Islet precursor cell (in vitro differentiated cells): Measurements from ENCODE around the gene ACACA.

ENCODE experiments used
- DNase-seq: peaks from one replicate; pipeline ENCODE4 v3.0.0-alpha.2; 2018

ACACA gene

GRCh38 chr17:37220607-37220953 is 186.1 kb downstream of the ACACA start:
- DNase-seq, result peak; percentile 66

DNA sequence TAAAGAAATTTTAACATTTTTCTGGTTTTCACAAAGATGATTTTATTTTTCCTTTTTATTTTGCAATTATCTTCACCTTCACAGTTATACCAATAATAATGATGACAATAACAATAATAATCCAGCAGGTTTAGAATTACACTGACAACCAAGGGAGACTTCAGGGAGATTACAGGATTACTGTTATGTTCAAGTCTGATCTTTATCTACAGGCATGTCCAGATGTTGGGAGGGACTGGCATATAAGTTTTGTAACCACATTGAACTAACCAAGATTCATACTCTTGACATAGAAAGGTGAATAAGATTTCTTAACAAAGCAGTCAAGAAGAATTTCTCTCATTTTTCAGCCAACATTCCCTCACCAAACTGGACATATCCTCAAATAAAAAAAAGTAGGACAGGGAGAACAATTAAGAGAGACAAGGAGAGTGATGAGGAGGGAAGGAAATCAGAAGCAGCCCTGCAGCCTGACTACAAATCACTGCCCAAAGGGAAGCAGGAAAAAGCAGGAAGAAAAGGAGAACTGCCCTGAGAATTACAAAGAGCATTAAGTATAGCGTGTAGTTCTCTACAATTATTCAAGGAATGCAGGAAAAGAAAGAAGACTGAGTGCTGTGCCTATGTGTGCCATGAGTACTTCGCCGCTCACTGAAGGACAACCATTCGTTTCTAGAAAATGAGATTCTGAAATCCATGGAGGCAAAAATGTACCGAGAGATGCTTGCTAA is 186.6 kb downstream of the ACACA start:
- no peak for DNase-seq

GRCh38 chr17:37218849-37219248 is 187.8 kb downstream of the ACACA start:
- DNase-seq, result no peak

GRCh38 chr17:37214416-37214815 is 192.2 kb downstream of the ACACA start:
- no peak for DNase-seq

DNA sequence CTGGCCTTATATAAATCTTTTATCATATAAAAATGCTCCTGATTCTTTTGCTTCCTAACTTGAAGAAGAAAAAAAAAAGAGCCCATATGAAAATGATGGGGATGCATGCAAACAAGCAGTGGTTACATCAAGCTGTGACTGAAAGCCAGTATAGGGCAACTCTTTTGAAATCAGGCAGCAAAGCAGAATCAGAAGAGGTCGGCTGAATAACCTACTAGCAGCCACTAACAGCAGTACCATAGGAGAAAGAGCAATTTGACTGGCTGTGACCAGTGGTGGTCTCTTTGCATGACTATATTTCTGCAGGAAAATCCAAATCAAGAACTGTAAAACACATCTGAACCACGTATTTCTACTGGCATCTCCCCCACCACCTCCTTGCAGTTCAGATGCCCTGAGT is 192.7 kb downstream of the ACACA start:
- no peak for DNase-seq

DNA sequence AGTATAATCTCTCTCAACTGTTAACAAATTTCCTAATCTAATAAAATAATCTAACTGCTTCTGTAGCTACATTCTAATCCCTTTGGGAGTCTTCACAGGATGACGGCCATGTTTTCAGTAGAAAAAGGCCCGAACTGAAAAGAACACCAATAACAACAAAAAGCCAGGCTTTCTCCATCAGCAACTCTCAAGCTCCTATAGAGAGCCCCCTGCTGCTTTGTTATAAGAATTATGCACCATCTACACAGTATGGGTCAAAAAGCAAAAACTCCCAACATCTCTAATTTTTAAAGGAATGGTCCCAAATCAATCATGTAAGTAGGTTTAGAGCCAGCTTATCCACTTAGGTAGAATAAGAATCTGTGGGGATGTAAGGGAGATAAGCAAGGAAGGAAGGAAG is 194.5 kb downstream of the ACACA start:
- DNase-seq, result no peak

GRCh38 chr17:37211136-37211535 is 195.5 kb downstream of the ACACA start:
- no peak for DNase-seq

DNA sequence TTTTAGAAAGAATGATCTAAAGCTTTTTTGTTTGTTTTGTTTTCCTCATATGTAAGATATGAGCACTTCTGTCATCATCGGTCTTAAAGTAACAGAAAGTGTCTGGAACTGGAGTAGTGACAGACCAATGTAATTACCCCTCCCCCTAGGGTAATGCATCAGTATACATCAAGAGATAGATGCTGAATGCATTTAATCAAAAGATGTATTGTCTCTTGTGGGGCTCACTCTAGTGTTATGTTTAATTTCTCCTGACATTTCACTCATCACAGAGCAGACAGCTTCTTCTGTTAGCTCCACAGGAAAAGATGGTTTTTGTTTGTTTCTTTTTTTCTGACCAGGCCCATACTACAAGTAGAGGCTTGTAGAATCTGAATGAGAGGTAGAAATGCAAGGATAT is 199.5 kb downstream of the ACACA start:
- no peak for DNase-seq

DNA sequence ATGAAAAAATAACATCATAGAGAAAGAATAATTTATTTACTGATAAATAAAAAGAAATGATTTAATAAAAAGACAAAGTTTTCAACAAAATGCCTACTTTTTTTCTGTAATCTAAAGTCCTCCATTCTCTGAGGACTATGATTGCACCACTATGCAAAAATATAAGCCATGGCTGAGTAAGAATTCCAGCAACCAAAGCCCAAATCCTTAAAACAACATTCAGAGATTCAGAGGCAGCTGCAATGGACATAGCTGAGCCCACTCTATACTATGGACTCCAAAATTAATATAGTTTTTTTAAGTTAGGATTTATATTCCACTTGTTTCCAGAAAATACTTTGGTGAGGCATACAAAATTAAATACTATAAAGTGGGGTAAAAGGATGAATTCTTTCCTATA is 200.3 kb downstream of the ACACA start:
- no peak for DNase-seq

DNA sequence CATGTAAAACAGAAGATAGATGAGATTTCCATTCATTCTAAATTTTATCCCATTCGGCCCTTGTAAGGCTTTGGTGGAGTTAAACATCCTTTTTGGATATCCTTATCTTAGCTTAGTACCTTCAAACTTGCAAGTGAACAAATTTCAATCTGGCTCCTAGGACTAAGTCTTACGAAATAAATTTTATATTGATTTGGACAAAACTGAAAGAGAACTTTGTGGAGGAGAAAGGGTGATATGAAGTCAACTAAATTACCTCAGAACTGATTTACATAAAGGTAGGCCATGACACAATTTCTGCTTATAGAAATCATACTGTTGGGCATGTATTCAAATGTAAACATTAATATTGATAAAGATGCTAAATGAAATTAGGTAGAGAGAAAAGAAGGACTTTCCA is 206.1 kb downstream of the ACACA start:
- no peak for DNase-seq

DNA sequence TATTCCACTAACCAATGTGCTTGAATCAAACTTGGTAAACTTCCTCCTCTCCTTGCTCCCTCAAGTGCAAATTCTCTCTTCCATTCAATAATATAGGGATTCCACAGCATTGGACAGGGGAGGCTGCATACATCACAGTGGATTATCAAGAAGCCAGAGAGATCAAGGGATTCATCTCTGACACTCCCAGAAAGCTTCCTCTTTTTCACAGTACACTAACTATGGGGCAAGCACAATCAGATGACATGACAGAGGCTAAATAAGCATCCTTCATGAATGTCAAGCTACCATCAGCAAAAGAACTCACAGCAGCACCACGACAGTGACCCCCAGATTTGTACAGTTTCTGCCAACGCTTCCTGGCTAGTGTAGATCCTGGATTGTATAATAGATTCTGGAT is 209.3 kb downstream of the ACACA start:
- DNase-seq, result no peak

DNA sequence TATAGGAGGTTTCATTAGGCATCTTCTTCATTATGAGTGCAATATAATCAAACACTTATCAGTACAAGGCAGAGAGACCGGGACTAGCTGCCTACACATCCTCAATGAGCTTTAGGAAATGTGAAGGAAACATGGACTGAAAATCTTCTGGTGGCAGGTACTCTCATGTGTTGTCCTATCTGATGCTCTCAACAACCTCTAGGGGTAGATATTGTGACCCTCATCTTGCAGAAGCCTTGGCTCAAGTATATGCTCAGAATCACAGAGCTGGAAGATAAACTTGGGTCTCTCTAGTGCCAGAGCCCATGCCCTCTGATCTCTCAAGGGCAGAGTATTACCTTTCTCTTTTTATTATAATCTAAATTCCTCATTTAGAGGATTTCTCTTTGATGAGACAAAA is 212.4 kb downstream of the ACACA start:
- DNase-seq, result no peak

DNA sequence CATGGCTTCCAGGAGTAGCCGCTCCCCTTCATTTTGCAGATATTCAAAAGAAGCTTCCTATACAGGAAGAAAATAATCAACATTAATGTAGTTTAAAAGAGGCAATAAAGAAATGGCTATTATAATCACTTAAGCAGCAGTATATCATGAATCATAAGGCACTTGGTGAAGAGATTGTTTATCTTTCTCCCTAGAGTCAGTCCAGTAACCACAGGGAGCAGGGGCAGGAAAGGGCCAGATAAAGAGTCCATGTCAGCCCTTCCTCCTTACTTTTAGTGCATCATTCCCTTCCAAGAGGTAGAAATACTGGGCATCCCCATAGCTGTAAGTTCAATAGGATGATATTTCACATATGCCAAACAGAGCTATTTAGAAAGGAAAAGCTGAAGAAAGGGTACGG is 215.4 kb downstream of the ACACA start:
- no peak for DNase-seq

DNA sequence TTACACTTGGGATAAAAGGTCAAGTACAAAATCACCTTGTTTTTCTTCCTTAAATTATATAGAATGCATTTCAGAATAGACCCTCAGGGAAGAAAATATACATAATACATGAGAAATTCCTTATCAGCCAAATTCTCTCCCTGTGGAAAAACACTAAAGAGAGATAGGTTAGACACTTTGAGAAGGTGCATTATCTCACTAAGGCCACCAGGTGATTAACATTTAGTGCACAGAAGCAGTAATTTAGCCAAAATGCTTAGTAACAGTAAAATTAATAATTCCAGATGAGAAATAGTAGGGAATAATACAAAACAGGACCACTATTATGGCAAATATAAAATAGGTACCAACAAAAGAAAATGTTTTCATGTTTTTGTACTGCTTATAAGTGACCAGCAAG is 216.1 kb downstream of the ACACA start:
- DNase-seq, result no peak

GRCh38 chr17:37188157-37188556 is 218.5 kb downstream of the ACACA start:
- DNase-seq, result no peak

DNA sequence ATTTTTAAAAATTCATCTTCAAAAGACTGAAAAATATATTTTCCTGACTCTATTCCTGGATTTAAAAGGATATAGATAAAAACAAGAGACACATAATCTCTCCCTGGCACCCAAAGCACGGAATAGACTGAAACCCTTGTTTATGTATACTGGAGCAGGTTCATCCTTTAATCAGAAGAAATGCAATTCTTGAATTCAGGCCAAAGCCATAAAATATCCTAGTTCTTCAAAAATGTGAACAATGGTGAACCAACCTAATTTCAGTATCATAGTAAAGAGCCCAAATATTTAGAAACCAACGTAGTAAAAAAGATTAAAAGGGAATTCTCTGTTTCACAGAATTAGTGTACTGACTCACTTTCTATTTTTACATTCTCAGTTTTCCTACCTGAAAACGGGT is 219.4 kb downstream of the ACACA start:
- DNase-seq, result no peak

- DNase-seq, result peak; percentile 65
These were observed 223.7 kb downstream of the ACACA start for GRCh38 chr17:37182786-37183465.

DNA sequence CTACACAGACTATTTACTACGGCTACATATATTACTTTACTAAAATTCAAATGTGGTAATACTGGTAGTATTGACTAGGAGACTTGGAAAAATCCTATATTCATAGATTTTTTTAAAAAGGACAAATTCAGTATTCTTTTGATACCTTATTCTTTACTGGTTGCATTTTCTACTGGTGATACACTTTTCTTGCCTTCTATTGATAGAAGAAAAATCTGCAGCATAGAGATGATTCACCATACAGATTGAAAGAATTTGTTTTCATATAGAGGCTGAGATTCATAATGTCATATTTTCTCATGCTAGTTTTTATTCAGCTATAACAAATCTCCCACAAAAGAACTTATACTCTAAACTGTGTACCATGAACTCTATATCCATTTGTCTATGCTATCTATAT is 226.3 kb downstream of the ACACA start:
- DNase-seq, result no peak

- DNase-seq, result no peak
These were observed 226.7 kb downstream of the ACACA start for GRCh38 chr17:37179893-37180292.

DNA sequence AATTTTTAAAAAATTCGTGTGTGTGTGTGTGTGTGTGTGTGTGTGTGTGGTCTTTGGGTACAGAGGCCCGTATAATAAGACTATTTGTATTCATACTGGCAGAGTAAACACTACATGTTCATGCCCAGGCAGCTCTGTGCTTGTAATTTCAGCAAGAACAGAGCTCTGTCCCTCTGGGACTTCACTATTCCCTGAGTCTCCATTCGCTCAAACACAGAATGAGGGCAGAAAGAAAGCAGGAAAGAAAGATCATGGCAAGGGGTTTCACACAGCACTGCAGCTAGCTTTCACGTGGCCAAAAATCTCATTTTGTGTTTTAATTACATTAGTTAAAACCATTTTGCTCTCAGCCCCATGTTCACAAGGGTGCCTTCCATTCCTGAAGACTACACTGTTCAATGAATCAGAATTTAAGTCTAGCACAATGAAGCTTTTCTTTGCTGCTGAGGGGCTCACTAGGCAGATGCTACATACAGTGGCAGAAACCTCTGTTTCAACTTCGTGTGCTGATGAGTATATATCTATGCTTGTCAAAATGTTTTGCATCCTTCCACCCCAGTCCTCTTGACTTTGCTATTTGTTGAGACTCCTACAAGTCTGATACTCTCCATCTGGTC is 229.3 kb downstream of the ACACA start:
- no peak for DNase-seq

DNA sequence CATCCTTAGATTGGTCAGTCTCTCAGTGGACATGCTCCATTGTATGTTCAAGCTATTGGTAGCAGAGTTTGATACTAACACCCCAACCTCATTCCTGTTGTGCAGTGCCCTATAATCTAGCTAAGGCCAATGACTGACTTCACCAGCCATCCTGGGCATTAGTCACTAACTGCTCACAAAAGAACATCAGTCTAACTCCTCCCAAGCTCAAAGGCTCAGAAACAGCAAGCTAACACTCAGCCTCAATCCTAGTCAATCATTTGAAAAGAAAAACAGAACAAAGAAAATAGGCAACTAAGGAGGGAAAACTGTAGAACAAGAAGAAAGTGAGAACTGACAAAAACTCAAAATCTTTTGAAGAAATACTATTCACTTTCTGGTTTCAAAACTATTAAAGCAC is 229.9 kb downstream of the ACACA start:
- no peak for DNase-seq

- peak; percentile 80 for DNase-seq
These were observed 232.4 kb downstream of the ACACA start for GRCh38 chr17:37174205-37174604.

GRCh38 chr17:37170881-37171425 is 235.7 kb downstream of the ACACA start:
- no peak for DNase-seq

- DNase-seq, result no peak
These were observed 237.8 kb downstream of the ACACA start for GRCh38 chr17:37168731-37169353.
